Panc1 (cell line): ENCODE measurements around the gene PPTC7. TPM values are rescaled to one million over a fixed set of nuclear protein-coding genes. Genes with fewer than 3 reads are reported as not detected.

ENCODE experiments used
- ATAC-seq: fragments of 200-7000 bp; cut with Tn5 transposase; 2 replicates; pipeline ENCODE4 v1.9.1; 2020; ENCODE audit warnings: mild to moderate bottlenecking, moderate library complexity
- BruUV-seq: library from RNA; stranded (reverse); fragments of 400-500 nt; replicated peaks from 2 replicates; lab custom pipeline; 2021; lab: Mats Ljungman, UMichigan
- CTCF ChIA-PET: fragments of 300-600 bp; sonication (Branson Sonifier 250); formaldehyde crosslinking; loops from one replicate; lab custom pipeline; 2022; ENCODE audit warnings: antibody characterized with exemption; lab: Charles Lee
- POLR2A ChIA-PET: fragments of 300-600 bp; sonication (Branson Sonifier 250); formaldehyde crosslinking; loops from one replicate; lab custom pipeline; 2022; ENCODE audit warnings: antibody characterized with exemption; lab: Charles Lee
- DNase-seq: peaks from one replicate; pipeline ENCODE4 v3.0.0-alpha.2; 2010; ENCODE audit warnings: low read depth, low spot score
- H3K27ac ChIP-seq: 2 replicates; pipeline ENCODE4 v1.5.1; 2011; ENCODE audit warnings: mild to moderate bottlenecking, low read length, inconsistent platforms
- H3K27me3 ChIP-seq: fragments of 200-500 bp; sonication (Bioruptor generic); 2 replicates; pipeline ENCODE4 v1.6.0; 2014; ENCODE audit warnings: low read length, inconsistent platforms; ENCODE audit not compliant: control insufficient read depth, insufficient read depth
- H3K36me3 ChIP-seq: fragments of 200-500 bp; sonication (Bioruptor generic); 2 replicates; pipeline ENCODE4 v1.5.1; 2014; ENCODE audit warnings: inconsistent platforms, mild to moderate bottlenecking, low read length, moderate library complexity; ENCODE audit not compliant: control insufficient read depth, insufficient read depth
- H3K4me1 ChIP-seq: 2 replicates; pipeline ENCODE4 v1.5.1; 2011; ENCODE audit warnings: inconsistent platforms, mild to moderate bottlenecking, low read length, moderate library complexity; ENCODE audit not compliant: control insufficient read depth, insufficient read depth
- H3K4me3 ChIP-seq, 2 experiments: 2 replicates each; pipeline ENCODE4 v1.5.1; 2011 to 2012; ENCODE audit warnings: low read depth in 2 of 2, low read length in 2 of 2, mild to moderate bottlenecking in 2 of 2, inconsistent platforms in 1 of 2, moderate library complexity in 1 of 2
- H3K9me3 ChIP-seq: fragments of 200-500 bp; sonication (Bioruptor generic); 2 replicates; pipeline ENCODE4 v1.5.1; 2014; ENCODE audit warnings: low read depth, mild to moderate bottlenecking, inconsistent platforms, low read length, moderate library complexity; ENCODE audit not compliant: control insufficient read depth, insufficient read depth
- CTCF ChIP-seq: fragments of 450-650 bp; IDR thresholded peaks from 2 replicates; pipeline ENCODE4 v1.5.1; 2017; ENCODE audit warnings: mild to moderate bottlenecking
- POLR2AphosphoS5 ChIP-seq: IDR thresholded peaks from 2 replicates; pipeline ENCODE4 v1.6.1; 2012; ENCODE audit warnings: mild to moderate bottlenecking, low read depth, low read length, moderate library complexity
- SIN3A ChIP-seq: IDR thresholded peaks from 2 replicates; pipeline ENCODE4 v1.6.1; 2012; ENCODE audit warnings: low read depth, mild to moderate bottlenecking, low read length, moderate library complexity, borderline replicate concordance; ENCODE audit not compliant: insufficient read depth
- TCF7L2 ChIP-seq: IDR thresholded peaks from 2 replicates; pipeline ENCODE4 v1.6.1; 2011; ENCODE audit warnings: mild to moderate bottlenecking, low read depth, low read length, inconsistent platforms
- in situ Hi-C: cut with HindIII; loops from 2 replicates; pipeline ENCODE4 v1.10.0; 2016; ENCODE audit warnings: low sequenced_read_pairs, low pct_unique_long_range_greater_than_20kb
- intact Hi-C: fragments of 100-400 bp; cut with micrococcal nuclease; formaldehyde crosslinking; loops from one replicate; pipeline ENCODE4 v1.10.0; 2022; ENCODE audit not compliant: unreplicated experiment
- total RNA-seq: library from RNA; stranded (reverse); gene quantifications from one replicate; pipeline ENCODE4 v1.2.1, GENCODE V29; 2021; ENCODE audit not compliant: unreplicated experiment
- TF ChIP-seq, protein P1 (sequence below), 2 experiments: IDR thresholded peaks; 2 replicates each; pipeline ENCODE4 v1.6.1; 2011 to 2012; ENCODE audit warnings: low read depth in 2 of 2, control low read depth in 1 of 2, low read length in 1 of 2, mild to moderate bottlenecking in 1 of 2, moderate library complexity in 1 of 2; ENCODE audit not compliant: insufficient read depth in 1 of 2

Gene PPTC7
- total RNA-seq, 1 experiment from 2014 or later, result 18.4 TPM

GRCh38 chr12:110538869-110539622 lies 44.1 kb downstream of the PPTC7 start:
- no peak overlapping the region for H3K4me3 ChIP-seq
- no peak for DNase-seq
- no TSS peak for BruUV-seq
- in situ Hi-C loops, result no loop called here
- H3K27ac ChIP-seq, result no peak overlapping the region
- no peaks in the 10 kb centered on the region for H3K9me3 ChIP-seq
- intact Hi-C loops, result no loop called here
- ChIA-PET POLR2A (no interaction called here), CTCF (no interaction called here)
- peaks cover 8% of the 10 kb centered on the region; the same call in 1 of the 2 replicates for H3K36me3 ChIP-seq
- H3K27me3 ChIP-seq, result no peaks in the 10 kb centered on the region
- TF ChIP-seq, protein P1, sequence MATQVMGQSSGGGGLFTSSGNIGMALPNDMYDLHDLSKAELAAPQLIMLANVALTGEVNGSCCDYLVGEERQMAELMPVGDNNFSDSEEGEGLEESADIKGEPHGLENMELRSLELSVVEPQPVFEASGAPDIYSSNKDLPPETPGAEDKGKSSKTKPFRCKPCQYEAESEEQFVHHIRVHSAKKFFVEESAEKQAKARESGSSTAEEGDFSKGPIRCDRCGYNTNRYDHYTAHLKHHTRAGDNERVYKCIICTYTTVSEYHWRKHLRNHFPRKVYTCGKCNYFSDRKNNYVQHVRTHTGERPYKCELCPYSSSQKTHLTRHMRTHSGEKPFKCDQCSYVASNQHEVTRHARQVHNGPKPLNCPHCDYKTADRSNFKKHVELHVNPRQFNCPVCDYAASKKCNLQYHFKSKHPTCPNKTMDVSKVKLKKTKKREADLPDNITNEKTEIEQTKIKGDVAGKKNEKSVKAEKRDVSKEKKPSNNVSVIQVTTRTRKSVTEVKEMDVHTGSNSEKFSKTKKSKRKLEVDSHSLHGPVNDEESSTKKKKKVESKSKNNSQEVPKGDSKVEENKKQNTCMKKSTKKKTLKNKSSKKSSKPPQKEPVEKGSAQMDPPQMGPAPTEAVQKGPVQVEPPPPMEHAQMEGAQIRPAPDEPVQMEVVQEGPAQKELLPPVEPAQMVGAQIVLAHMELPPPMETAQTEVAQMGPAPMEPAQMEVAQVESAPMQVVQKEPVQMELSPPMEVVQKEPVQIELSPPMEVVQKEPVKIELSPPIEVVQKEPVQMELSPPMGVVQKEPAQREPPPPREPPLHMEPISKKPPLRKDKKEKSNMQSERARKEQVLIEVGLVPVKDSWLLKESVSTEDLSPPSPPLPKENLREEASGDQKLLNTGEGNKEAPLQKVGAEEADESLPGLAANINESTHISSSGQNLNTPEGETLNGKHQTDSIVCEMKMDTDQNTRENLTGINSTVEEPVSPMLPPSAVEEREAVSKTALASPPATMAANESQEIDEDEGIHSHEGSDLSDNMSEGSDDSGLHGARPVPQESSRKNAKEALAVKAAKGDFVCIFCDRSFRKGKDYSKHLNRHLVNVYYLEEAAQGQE (IDR thresholded peaks at IDR 0.05; ENCODE audit: insufficient read depth in 1 of 2, low read depth in 2 of 2, low read length in 1 of 2), result no peak
- TF ChIP-seq CTCF (no peak), SIN3A (no peak), POLR2AphosphoS5 (no peak), TCF7L2 (no peak)
- no peaks in the 10 kb centered on the region for H3K4me1 ChIP-seq
- no peak for ATAC-seq

DNA sequence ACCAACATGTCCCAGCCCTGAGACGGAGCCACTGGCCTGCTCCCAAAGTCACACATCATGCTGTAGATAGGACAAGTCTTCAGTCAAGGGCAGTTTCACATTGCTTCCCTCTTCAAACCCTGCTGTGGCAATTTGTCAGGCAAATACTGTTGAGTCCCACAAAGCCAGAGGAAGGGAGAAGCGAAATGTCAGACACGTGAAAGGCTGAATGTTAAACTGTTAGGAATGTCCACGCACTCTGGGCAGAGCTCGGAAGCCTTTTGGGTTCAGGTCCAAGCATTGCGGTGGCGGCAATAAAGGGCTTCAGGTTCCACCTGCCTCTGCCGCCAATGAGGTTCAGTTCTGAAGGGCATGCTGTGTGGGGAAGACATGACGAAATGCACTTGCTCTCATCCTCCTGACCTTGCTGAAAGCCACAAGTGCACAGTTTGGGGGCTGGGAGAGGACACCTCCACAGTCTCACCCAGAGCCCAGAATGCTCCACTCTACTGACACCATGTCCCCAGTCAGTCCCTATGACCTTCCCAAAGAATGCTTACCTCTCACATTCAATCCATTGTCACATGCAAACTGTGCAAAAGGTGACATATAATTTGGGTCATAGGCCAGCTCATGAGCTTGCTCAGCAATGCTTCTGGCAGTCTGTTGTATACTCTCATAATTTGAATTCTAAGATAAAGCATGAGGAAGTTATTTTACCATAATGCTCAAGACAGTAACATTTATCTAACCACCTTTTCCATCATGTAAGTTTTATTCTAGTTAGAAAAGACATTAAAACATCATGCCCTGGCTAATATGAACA lies 45.3 kb downstream of the PPTC7 start:
- Histone ChIP-seq H3K4me1 (no peaks in the 10 kb centered on the region), H3K27me3 (no peaks in the 10 kb centered on the region), H3K27ac (no peak overlapping the region), H3K9me3 (no peaks in the 10 kb centered on the region), H3K36me3 (peaks cover 8% of the 10 kb centered on the region; the same call in 1 of the 2 replicates), H3K4me3 (no peak overlapping the region)
- DNase-seq (no peak), ATAC-seq (no peak)
- in situ Hi-C loops, result no loop called here
- intact Hi-C loops, result no loop called here
- CTCF ChIA-PET, result interaction anchor here (1.0 kb wide), 1 partner anchor 69 kb away, joined by 3 read pairs; the partner anchor contains the start of genes FAM216A and GPN3
- BruUV-seq, result no TSS peak
- POLR2A ChIA-PET, result no interaction called here
- TF ChIP-seq, protein P1 (IDR thresholded peaks at IDR 0.05; ENCODE audit: insufficient read depth in 1 of 2, low read depth in 2 of 2, low read length in 1 of 2), result no peak
- TF ChIP-seq CTCF, result no peak
